ENCODE results near the gene RSU1.

The RSU1 gene

GRCh38 chr10:16788778-16789177, 28.4 kb downstream of the RSU1 start:
- H3K27ac ChIP-seq = no peak overlapping the region
- TF ChIP-seq ZFX (IDR thresholded peaks at IDR 0.05) = no peak
- TF ChIP-seq, protein P1, sequence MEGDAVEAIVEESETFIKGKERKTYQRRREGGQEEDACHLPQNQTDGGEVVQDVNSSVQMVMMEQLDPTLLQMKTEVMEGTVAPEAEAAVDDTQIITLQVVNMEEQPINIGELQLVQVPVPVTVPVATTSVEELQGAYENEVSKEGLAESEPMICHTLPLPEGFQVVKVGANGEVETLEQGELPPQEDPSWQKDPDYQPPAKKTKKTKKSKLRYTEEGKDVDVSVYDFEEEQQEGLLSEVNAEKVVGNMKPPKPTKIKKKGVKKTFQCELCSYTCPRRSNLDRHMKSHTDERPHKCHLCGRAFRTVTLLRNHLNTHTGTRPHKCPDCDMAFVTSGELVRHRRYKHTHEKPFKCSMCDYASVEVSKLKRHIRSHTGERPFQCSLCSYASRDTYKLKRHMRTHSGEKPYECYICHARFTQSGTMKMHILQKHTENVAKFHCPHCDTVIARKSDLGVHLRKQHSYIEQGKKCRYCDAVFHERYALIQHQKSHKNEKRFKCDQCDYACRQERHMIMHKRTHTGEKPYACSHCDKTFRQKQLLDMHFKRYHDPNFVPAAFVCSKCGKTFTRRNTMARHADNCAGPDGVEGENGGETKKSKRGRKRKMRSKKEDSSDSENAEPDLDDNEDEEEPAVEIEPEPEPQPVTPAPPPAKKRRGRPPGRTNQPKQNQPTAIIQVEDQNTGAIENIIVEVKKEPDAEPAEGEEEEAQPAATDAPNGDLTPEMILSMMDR (conservative IDR thresholded peaks at IDR 0.05) = no peak

DNA sequence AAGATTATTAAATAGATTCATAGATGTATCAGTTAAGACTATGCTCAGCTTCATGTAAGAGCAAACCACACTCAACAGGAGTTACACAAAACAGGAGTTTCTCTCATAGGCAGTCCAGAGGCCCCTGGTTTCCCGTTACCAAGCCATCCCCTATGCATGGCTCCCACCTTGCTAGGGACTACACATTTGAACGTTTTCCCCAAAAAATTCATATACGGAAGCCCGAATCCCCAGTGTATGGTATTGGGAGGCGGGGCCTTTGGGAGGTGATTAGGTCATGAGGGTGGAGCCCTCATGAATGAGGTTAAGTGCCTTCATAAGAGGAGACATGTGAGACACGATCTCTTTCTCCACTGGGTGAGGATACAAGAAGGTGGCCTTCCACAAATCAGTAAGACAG, 29.1 kb downstream of the RSU1 start:
- no peak overlapping the region for H3K27ac ChIP-seq

DNA sequence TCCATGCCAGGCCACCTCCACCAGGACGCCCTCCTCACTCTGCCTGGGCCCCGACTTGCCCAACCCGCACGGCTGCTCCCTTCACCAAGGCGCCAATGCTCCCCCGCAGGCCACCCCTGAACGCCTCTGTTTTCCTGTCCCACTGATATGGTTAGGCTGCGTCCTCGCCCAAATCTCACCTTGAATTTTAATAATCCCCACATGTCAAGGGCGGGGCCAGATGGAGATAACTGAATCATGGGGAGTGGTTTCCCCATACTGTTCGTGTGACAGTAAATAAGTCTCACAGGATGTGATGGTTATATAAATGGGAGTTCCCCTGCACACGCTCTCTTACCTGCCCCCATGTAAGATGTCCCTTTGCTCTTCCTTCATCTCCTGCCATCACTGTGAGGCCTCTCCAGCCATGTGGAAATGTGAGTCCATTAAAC, 29.8 kb downstream of the RSU1 start:
- H3K27ac ChIP-seq = no peak overlapping the region
- TF ChIP-seq, protein P1 (conservative IDR thresholded peaks at IDR 0.05) = no peak
- TF ChIP-seq ZFX (IDR thresholded peaks at IDR 0.05) = no peak

More for the DNA sequence above, 29.1 kb downstream of the RSU1 start:
- no peak for TF ChIP-seq ZFX (IDR thresholded peaks at IDR 0.05)
- TF ChIP-seq, protein P1 (conservative IDR thresholded peaks at IDR 0.05) = no peak

DNA sequence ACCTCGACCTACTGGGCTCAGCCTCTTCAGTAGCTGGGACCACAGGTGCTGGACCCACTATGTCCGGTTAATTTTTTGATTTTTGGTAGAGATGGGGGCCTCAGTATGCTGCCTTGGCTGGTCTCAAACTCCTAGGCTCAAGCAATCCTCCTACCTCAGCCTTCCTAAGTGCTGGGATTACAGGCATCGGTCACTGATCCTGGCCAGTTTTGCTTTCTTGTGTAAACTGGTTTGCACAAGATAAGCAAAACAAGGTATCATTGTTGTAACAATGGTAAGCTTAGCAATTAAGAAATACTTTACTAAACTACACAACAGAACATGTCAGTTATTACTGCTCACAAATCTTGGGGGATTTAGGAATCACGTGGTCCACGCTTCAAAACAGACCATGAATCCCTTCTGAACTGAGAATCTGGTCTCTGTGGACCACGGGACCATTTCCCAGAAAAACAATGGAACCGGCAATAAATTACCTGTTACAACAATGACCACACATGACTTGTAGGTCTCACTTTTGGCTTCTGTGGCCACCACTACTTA, 36.8 kb downstream of the RSU1 start:
- TF ChIP-seq ZFX (IDR thresholded peaks at IDR 0.05) = no peak
- TF ChIP-seq, protein P1 (conservative IDR thresholded peaks at IDR 0.05) = no peak
- H3K27ac ChIP-seq = no peak overlapping the region

GRCh38 chr10:16779384-16779915, 37.8 kb downstream of the RSU1 start:
- no peak for TF ChIP-seq ZFX (IDR thresholded peaks at IDR 0.05)
- TF ChIP-seq, protein P1 (conservative IDR thresholded peaks at IDR 0.05) = no peak
- no peak overlapping the region for H3K27ac ChIP-seq

GRCh38 chr10:16777473-16778370, 39.5 kb downstream of the RSU1 start:
- no peak overlapping the region for H3K27ac ChIP-seq
- TF ChIP-seq, protein P1 (conservative IDR thresholded peaks at IDR 0.05) = peak; percentile 83
- no peak for TF ChIP-seq ZFX (IDR thresholded peaks at IDR 0.05)

- TF ChIP-seq, protein P1 (conservative IDR thresholded peaks at IDR 0.05) = no peak
- TF ChIP-seq ZFX (IDR thresholded peaks at IDR 0.05) = no peak
- no peak overlapping the region for H3K27ac ChIP-seq
These were observed 40.3 kb downstream of the RSU1 start for GRCh38 chr10:16776896-16777295.

Measured in C4-2B (cell line).